ENCODE results near the gene NAMPT. TPM values are rescaled to one million over a fixed set of nuclear protein-coding genes. Genes with fewer than 3 reads are reported as not detected.

Gene NAMPT
- total and polyA plus RNA-seq, 8 donors = 17.1 to 209 (median 125) TPM

GRCh38 chr7:106256144-106256543, 28.6 kb downstream of the NAMPT start:
- Histone ChIP-seq H3K36me3 (peaks cover 65 to 100% (median 95%) of the 10 kb centered on the region in 4 donors), H3K4me1 (peaks cover 0 to 11% (median 0%) of the 10 kb centered on the region in 4 donors), H3K9me3 (no peaks in the 10 kb centered on the region), H3K4me3 (no peak overlapping the region), H3K27ac (no peak overlapping the region), H3K27me3 (no peaks in the 10 kb centered on the region)
- intact Hi-C loops (cut with DNase I; ENCODE audit: low total_unique reads) = no loop called here
- WGBS, 5 donors = 75 to 95% (median 89%) methylated on average over 2 of the region's 2 CpGs
- TF ChIP-seq POLR2AphosphoS5 (IDR thresholded peaks at IDR 0.05) = no peak
- TF ChIP-seq POLR2A (IDR thresholded peaks at IDR 0.05) = no peak
- no peak for TF ChIP-seq EP300 (IDR thresholded peaks at IDR 0.05)
- TF ChIP-seq CTCF (IDR thresholded peaks at IDR 0.05) = no peak
- DNase-seq = no peak

- peaks cover 0 to 2% (median 0%) of the 10 kb centered on the region in 4 donors for H3K4me1 ChIP-seq
- H3K27me3 ChIP-seq = no peaks in the 10 kb centered on the region
- no peak for TF ChIP-seq CTCF (IDR thresholded peaks at IDR 0.05)
- TF ChIP-seq POLR2A (IDR thresholded peaks at IDR 0.05) = no peak
- TF ChIP-seq EP300 (IDR thresholded peaks at IDR 0.05) = no peak
- no peak for DNase-seq
- WGBS, 5 donors = 82 to 93% (median 89%) methylated on average over 1 of the region's 1 CpG
- peaks cover 57 to 97% (median 91%) of the 10 kb centered on the region in 4 donors for H3K36me3 ChIP-seq
- H3K27ac ChIP-seq = no peak overlapping the region
- no peak overlapping the region for H3K4me3 ChIP-seq
- no peaks in the 10 kb centered on the region for H3K9me3 ChIP-seq
- intact Hi-C loops (cut with DNase I; ENCODE audit: low total_unique reads) = no loop called here
Observed at GRCh38 chr7:106255246-106255645, 29.5 kb downstream of the NAMPT start.

- no peak for DNase-seq
- peaks cover 51 to 97% (median 87%) of the 10 kb centered on the region in 4 donors for H3K36me3 ChIP-seq
- no peak overlapping the region for H3K27ac ChIP-seq
- intact Hi-C loops (cut with DNase I; ENCODE audit: low total_unique reads) = no loop called here
- no peaks in the 10 kb centered on the region for H3K4me1 ChIP-seq
- no peak for TF ChIP-seq CTCF (IDR thresholded peaks at IDR 0.05)
- no peak for TF ChIP-seq POLR2A (IDR thresholded peaks at IDR 0.05)
- no peak for TF ChIP-seq EP300 (IDR thresholded peaks at IDR 0.05)
- TF ChIP-seq POLR2AphosphoS5 (IDR thresholded peaks at IDR 0.05) = no peak
- H3K27me3 ChIP-seq = no peaks in the 10 kb centered on the region
- no peak overlapping the region for H3K4me3 ChIP-seq
- WGBS, 5 donors = 82 to 97% (median 90%) methylated on average over 4 of the region's 4 CpGs
- no peaks in the 10 kb centered on the region for H3K9me3 ChIP-seq
Observed at GRCh38 chr7:106254525-106255116, 30.2 kb downstream of the NAMPT start.

- peaks cover 0 to 5% (median 0%) of the 10 kb centered on the region in 4 donors for H3K9me3 ChIP-seq
- peaks cover 42 to 97% (median 87%) of the 10 kb centered on the region in 4 donors for H3K36me3 ChIP-seq
- H3K4me3 ChIP-seq = no peak overlapping the region
- H3K27me3 ChIP-seq = no peaks in the 10 kb centered on the region
- H3K4me1 ChIP-seq = no peaks in the 10 kb centered on the region
- TF ChIP-seq POLR2AphosphoS5 (IDR thresholded peaks at IDR 0.05) (no peak), POLR2A (IDR thresholded peaks at IDR 0.05) (no peak), EP300 (IDR thresholded peaks at IDR 0.05) (no peak), CTCF (IDR thresholded peaks at IDR 0.05) (no peak)
- WGBS, 5 donors = 92 to 97% (median 95%) methylated on average over 3 of the region's 3 CpGs
- intact Hi-C loops (cut with DNase I; ENCODE audit: low total_unique reads) = no loop called here
- DNase-seq = no peak
- H3K27ac ChIP-seq = no peak overlapping the region
Observed at GRCh38 chr7:106252568-106252967, 32.2 kb downstream of the NAMPT start.
